Airway epithelial cell (primary cell): ENCODE data around the gene CNGA4. TPM values are rescaled to one million over a fixed set of nuclear protein-coding genes. Genes with fewer than 3 reads are reported as not detected.

Experiments used
- total RNA-seq: library from RNA; depleted of rRNA; stranded (reverse); fragments of >200 nt; gene quantifications from 2 replicates; pipeline ENCODE4 v1.2.3, GENCODE V29; 2015

CNGA4 gene
- not detected in 2 replicates for total RNA-seq

GRCh38 chr11:6238902-6239301 lies at the start of gene CNGA4:
CNGA4 (plus strand) TSS chr11:6239089; CDS start chr11:6239207, 118 bp downstream.

GRCh38 chr11:6199174-6199810 lies 39.6 kb upstream of the CNGA4 start, which contains the start of gene OR52W1:
OR52W1 (plus strand) TSS chr11:6199224; CDS start chr11:6199224, 0 bp downstream.

GRCh38 chr11:6205366-6205765 lies 33.5 kb upstream of the CNGA4 start, which contains the start of gene C11orf42:
C11orf42 (plus strand) TSS chr11:6205557; CDS start chr11:6205616, 59 bp downstream.

GRCh38 chr11:6234387-6235107 lies 4.3 kb upstream of the CNGA4 start, which contains the start of gene FHIP1B:
FHIP1B (minus strand) TSS chr11:6234636; CDS start chr11:6224516, 10,120 bp downstream.

Other genes starting within 250 kb of the CNGA4 start
- gene OR56A4, start 232.1 kb upstream of the CNGA4 start, total RNA-seq, result not detected in 2 replicates
- gene OR56A1, start 208.3 kb upstream of the CNGA4 start, total RNA-seq, result not detected in 2 replicates
- gene OR56B4, start 131.4 kb upstream of the CNGA4 start, total RNA-seq, result not detected in 2 replicates
- not detected in 2 replicates for gene OR52B2, start 68.8 kb upstream of the CNGA4 start, total RNA-seq
- not detected in 2 replicates for gene OR52W1, start 39.9 kb upstream of the CNGA4 start, total RNA-seq
- not detected in 2 replicates for gene C11orf42, start 33.5 kb upstream of the CNGA4 start, total RNA-seq
- gene FHIP1B, start 4.5 kb upstream of the CNGA4 start, total RNA-seq, result 16.5 and 26.7 TPM in 2 replicates
- gene CCKBR, start 20.7 kb downstream of the CNGA4 start, total RNA-seq, result not detected in 2 replicates
- gene CAVIN3, start 81.4 kb downstream of the CNGA4 start, total RNA-seq, result 187 and 202 TPM in 2 replicates
- gene SMPD1, start 151.4 kb downstream of the CNGA4 start, total RNA-seq, result 8.1 and 9.6 TPM in 2 replicates
- gene APBB1, start 180.0 kb downstream of the CNGA4 start, total RNA-seq, result 2.3 and 3.3 TPM in 2 replicates
- 0.28 TPM in 1 of 2 replicates, not detected in the other for gene HPX, start 201.9 kb downstream of the CNGA4 start, total RNA-seq
- 9.6 and 11.0 TPM in 2 replicates for gene TRIM3, start 234.9 kb downstream of the CNGA4 start, total RNA-seq
- 55.6 and 60.4 TPM in 2 replicates for gene ARFIP2, start 242.2 kb downstream of the CNGA4 start, total RNA-seq
- gene TIMM10B, start 242.4 kb downstream of the CNGA4 start, total RNA-seq, result 25.0 and 37.7 TPM in 2 replicates